Muscle of arm (tissue), 12 donors: ENCODE data around the gene FOXO6. TPM values are rescaled to one million over a fixed set of nuclear protein-coding genes. Genes with fewer than 3 reads are reported as not detected.

Source experiments
- DNase-seq: peaks from one replicate; pipeline ENCODE4 v3.0.0-alpha.2; 2013
- polyA plus RNA-seq, 12 donors: library from polyadenylated mRNA; unstranded; fragments of 120-200 nt; gene quantifications; one replicate each; pipeline ENCODE4 v1.2.1, GENCODE V29; 2013; ENCODE audit not compliant: insufficient read length in 12 of 12

FOXO6 gene
- polyA plus RNA-seq, 12 donors = 4.2 to 20.6 (median 9.8) TPM; not detected in 1

GRCh38 chr1:41397753-41398330 is 36.6 kb downstream of the FOXO6 start:
- no peak for DNase-seq

- peak; percentile 57 for DNase-seq
These were observed 38.0 kb downstream of the FOXO6 start for GRCh38 chr1:41399145-41399795.

DNA sequence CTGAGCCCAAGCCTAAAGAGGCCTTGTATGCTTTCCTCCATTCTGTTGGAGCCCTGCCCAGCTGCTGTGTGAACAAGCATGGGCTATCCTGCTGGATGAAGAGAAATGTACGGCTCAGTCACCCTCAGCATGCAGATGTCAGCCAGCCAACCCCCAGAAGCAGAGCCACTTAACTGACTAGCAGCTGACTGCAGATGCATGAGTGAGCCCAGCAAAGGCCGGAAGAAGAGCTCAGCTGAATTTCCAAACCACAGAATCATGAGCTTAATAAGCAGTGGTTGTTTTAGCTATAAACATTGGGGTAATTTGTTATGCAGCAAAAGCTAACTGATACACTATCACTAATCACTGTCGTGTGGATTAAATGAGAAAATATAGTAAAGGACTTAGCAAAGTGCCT is 39.0 kb downstream of the FOXO6 start:
- DNase-seq = no peak

GRCh38 chr1:41401899-41402298 is 40.7 kb downstream of the FOXO6 start:
- no peak for DNase-seq

DNA sequence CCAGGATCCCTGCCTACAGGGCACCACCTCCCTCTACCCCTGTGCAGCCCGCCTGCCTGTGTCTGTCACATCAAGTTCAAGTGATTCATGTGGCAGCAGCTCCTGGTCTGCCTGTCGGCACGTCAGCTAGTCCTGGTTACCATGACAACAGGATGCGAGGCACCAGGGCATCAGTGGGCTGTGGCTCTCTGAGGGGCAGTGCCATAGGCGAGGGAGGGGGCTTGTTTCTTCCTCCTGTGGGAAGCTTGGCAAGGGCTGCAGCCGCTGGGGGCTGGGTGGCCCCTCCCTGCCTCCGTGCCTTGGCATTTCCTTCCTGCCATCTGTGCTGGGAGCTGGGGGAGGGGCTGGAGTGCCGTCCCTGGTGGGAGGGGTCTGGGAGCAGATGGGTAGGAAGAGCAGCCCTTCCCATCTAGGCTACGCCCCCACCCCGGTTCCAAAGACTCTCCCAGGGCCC is 43.1 kb downstream of the FOXO6 start:
- DNase-seq = peak; percentile 51

DNA sequence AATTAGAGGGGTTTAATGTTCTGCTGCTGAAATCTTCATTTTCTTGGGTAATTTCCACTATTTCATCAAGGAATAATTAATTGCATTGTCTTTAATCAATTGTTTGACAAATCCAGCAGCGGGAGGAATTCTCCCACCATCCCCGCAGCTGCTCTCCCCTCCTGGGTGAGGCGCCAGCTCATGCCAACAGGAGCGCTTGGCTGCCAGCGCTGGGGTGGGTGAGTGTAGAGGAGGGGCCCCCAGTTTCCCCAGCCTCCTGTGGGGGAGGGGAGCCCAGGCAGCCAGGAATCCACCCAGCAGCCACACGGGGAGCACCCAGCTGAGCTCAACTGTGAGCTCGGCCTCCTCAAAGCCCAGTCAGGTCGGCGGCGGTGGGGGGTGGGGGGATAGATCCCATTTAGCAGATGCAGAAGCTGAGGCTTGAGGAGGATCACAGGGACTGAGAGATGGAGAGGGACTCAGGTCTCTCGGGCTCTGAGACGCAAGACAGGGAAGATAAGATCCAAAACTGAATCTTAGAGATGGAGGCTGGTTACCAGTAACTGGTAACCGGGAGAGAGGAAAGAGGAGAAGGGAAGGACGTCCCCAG is 46.5 kb downstream of the FOXO6 start:
- DNase-seq = no peak

DNA sequence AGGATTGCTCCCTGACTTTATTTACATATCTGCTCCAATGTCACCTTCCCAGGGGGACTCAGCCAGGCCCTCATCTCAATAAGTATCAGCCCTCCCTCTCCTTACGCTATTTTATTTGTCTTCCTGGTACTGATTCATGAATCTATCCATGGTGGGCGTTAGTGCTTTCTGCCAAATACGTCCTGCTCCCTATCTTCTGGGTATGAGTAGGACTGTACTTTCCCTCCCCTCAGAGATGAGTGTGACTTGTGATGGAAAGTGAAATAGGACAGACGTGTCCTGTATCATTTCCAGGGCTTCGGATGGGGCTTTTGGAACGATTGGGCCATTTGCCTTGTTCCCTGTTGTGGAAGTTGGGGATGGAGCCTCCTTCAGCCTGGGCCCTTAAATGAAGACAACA is 47.5 kb downstream of the FOXO6 start:
- no peak for DNase-seq

DNA sequence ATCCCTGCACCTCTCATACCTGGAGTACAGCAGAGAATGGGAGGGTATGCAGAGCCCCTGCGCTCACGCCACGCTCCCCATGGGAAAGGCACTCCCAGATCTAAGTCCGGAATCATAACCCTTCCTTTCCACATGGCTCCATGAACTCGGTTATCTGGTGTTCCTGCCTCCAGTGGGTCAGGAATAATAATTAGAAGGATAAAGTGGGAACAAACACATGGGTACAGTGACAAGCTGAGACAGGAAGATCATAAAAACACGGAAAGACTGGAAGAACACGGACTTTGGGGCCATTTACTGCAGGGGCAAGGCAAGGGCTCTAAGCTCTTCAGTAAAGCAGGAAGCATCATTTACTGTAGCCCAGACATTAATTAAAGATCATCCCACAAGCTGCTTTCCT is 48.6 kb downstream of the FOXO6 start:
- DNase-seq = no peak

DNA sequence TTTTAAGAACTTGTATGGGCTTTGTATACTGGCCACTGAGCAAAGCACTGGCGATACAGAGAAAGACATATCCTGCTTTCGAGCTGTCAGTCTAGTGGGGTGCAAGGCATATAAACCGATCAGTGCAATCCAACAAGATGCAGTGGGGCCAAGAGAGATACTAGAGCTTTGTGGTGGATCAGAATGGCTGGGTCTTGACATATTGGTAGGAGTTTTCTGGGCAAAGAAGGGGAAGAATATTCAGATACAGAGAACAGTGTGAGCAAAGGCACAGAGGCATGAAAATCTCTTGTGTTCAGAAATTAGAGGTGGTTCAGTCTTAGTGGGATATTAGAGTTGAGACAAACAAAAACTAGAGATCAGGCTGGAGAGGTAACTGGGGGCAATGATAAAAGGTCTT is 49.2 kb downstream of the FOXO6 start:
- no peak for DNase-seq

DNA sequence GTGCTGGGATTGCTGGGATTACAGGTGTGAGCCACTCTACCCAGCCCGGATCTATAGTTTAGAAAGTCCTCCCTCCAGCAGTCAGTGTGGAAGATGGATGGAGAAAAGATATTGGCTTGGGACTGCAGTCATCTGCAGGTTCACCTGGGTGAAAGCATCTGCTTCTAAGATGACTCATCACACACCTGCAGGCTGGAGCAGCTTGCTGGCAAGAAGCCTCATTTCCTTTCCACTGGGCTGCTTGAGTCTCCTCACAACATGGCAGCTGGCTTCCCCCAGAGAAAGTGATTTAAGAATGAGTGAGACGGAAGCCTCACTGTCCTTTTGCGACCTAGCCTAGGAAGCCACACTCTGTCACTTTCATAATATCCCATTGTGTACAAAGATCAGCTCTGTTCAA is 50.0 kb downstream of the FOXO6 start:
- DNase-seq = no peak

GRCh38 chr1:41412748-41413147 is 51.5 kb downstream of the FOXO6 start:
- DNase-seq = no peak

DNA sequence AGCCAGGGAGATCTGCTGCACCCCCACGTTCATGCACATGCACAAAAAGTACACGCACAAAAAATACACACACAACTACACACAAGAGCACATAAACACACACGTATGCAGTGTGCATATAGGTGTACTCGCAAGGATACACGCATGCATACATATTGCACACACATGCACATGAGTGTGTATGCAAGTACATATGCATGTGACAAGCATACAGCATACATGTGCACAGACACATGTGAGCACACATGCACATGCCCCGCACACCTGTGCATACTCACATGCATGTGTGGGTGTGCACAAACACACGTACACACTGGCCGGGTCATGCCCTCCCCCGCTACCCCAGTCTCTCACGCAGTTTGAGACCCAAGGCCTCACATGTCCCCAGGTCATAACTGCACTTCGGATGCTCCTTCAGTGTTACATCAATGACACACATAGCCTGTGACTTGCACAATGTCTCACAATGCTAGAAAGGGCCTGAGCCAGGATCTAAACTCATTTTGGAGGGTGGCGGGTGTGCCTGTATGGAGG is 52.6 kb downstream of the FOXO6 start:
- no peak for DNase-seq

DNA sequence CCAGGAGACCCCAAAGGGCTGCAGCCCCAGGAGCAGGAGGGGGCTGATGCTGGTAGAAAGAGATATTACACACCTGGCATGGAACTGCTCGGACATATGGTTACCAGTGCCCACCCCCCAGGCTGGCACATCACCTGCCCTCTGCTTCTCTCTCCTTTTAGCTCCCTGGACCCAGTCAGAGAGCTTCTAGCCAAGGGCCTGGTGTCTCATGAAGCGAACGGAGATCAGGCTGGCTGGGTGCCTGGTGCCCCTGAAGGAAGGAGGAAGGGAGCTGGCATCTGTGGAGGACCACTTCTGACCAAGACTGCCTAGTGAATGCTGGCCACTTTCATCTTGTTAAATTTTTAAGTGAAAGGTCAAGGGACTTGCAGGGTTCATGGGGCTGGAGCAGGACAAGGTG is 53.1 kb downstream of the FOXO6 start:
- DNase-seq = no peak

- no peak for DNase-seq
These were observed 53.6 kb downstream of the FOXO6 start for GRCh38 chr1:41414716-41415306.

DNA sequence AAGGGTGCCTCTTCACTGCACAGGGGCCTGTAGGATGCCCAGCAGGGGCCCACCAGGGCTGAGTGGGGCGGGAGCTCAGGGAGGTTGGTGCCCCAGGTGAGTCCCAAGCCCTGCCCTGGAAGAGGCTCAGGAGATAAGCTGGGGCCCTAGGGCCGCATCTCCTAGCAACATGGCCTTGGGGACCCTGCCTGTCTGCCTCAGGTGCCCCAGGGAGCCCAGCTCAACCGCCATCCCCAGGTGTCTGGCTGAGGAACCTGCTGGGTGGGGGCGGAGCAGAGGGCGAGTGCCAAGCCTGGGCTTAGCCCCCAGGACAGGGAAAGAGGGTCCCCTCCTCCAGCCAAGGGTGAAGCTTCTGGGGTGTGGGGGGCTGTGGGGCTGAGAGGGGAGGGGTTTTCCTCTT is 54.8 kb downstream of the FOXO6 start:
- DNase-seq = no peak

GRCh38 chr1:41416552-41417334 is 55.5 kb downstream of the FOXO6 start:
- DNase-seq = peak; percentile 63

DNA sequence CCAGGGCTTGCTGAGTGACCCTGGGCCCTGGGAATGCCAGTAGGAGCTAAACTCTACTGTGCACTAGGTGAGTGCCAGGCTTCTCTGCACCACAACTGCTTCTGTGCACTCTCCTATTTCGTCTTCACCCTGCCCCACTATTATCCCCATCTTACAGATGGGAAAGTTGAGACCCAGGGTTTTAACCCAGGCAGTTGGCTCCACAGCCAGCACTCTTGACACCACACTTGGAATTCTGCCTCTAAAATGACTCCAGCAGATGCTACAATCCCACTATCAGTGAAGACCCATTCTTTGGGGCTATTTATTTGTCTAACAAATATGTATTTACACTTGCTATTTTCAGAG is 56.1 kb downstream of the FOXO6 start:
- DNase-seq = no peak

DNA sequence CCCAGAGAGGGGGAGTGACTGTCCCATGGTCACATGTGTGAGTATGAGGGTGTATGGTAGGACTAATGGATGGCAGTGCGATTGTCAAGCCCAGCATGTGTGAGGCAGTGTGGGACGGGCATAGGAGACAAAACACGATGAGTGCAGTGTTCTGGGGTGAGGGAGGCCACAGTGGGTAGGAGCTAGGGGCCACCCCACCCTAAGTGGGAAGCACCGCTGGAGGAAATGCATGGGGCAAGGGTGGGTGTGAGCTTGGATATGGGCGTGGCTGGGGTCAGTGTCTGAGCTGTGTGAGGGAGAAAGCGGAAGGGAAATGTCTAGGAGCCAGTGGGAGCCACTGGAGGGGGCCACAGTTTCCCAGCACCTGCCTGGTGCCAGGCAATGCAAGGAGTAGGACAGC is 56.5 kb downstream of the FOXO6 start:
- DNase-seq = no peak

- peak; percentile 84 for DNase-seq
These were observed 57.8 kb downstream of the FOXO6 start for GRCh38 chr1:41418857-41419583.

GRCh38 chr1:41419584-41420295 is 58.5 kb downstream of the FOXO6 start:
- DNase-seq = no peak

DNA sequence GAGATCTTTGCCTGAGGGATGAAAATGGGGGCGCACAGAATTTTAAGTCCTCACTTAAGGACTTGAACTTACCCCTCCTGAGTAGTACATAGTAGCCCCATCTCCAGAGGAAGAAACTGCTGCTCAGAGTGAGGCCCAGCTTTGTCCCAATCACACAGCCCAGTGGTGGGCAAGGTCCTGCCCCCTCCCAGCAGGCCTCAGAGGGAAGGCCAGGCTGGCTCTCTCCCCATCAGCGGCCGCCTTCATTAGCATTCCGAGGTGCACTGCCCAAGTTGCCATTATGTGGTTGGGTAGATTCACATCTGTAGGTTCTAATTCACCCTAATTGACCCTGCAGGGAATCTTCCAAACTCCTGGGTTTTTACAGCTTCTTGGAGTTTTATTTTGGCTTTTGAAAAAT is 59.1 kb downstream of the FOXO6 start:
- DNase-seq = no peak
